Lower leg skin (tissue), 4 donors: ENCODE data around the gene TGFBR3. TPM values are rescaled to one million over a fixed set of nuclear protein-coding genes. Genes with fewer than 3 reads are reported as not detected.
A peak's percentile ranks its signal among the peaks of the same experiment; 100 is the strongest.
"Not testable (repeated sequence)": the region's sequence is repeated elsewhere in the genome, so short reads cannot be mapped to it uniquely, and the experiment has no call there.

Source experiments
- DNase-seq, 2 donors: peaks; one replicate each; pipeline ENCODE4 v3.0.0-alpha.2; 2019; ENCODE audit warnings: low spot score in 2 of 2
- H3K4me3 ChIP-seq: fragments of 200-600 bp; sonication (generic); 2 replicates; pipeline ENCODE4 v1.5.1; 2017; ENCODE audit warnings: mild to moderate bottlenecking, low read depth; ENCODE audit not compliant: poor library complexity, severe bottlenecking
- POLR2A ChIP-seq, 2 donors: fragments of 450-650 bp; IDR thresholded peaks; one replicate each; pipeline ENCODE4 v1.6.1; 2016 to 2017; ENCODE audit warnings: antibody characterized with exemption in 2 of 2, mild to moderate bottlenecking in 1 of 2, moderate library complexity in 1 of 2
- WGBS, 2 donors: methylation state at CpG; one replicate each; pipeline ENCODE4 v1.1.5; 2018; 5-methylcytosine and 5-hydroxymethylcytosine counted together
- intact Hi-C: fragments of 100-400 bp; cut with DNase I; formaldehyde crosslinking; loops from one replicate; pipeline ENCODE4 v1.15.0; 2023; ENCODE audit warnings: low total_unique reads
- total RNA-seq, 4 donors: library from RNA; depleted of rRNA; stranded (reverse); fragments of >200 nt; gene quantifications; one replicate each; pipeline ENCODE4 v1.1.0, GENCODE V29; 2016
- TF ChIP-seq, protein P1 (sequence below), 3 donors: fragments of 450-650 bp; IDR thresholded peaks; one replicate each; pipeline ENCODE4 v1.5.1; 2016; ENCODE audit warnings: antibody characterized with exemption in 3 of 3, mild to moderate bottlenecking in 3 of 3, moderate library complexity in 2 of 3

Gene TGFBR3
- total RNA-seq, 4 donors from 2014 or later = 79.4 to 134 (median 116) TPM

DNA sequence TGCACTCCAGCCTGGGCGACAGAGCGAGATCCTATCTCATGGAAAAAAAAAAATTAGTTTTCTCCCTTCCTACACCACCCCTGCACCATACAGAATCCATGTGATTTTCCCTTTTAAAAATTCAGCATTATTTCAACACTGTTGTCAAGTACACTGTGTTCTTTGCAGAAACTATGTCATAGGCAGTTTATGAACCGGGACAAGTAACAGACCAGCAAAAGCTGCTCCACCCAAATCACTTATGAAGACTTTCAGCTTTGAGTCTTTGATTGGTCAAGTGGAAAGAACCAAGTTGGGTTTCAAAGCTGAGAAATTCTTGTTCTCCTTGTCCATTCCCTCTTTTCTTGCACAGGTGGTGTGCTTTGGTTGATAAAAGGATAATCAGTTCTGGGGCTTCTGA, 212.3 kb downstream of the TGFBR3 start:
- DNase-seq = peak in 1 of 2 donors; percentile 46
- intact Hi-C loops = no loop called here
- 58 to 61% methylated on average over 3 of the region's 3 CpGs for WGBS, 2 donors

DNA sequence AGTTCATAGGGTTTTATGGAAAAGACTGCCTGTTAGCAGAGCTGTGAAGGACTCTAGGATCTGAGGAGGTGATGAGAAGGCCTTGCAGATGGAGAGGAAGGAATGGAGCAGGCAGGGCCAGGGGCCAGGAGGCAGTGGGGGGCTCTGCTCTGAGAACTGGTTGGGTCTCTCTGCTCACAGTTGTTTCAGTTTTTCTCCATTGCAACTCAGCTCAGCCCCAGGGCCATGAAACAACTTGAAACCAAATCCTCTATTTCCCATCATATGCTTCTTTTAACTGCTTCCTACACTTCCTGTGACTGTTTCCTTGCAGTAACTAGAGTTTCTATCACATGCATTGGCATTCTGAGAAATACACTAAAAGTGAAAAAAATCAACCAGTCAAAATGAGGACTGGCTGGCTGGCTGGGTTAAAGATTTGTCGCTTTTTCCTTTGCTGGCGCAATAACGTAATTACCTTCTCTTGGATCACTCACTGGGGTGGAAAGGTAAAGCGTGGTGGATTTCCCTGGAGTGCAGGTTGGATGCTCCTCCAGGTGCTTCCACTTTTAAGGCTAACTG, 213.3 kb downstream of the TGFBR3 start:
- DNase-seq = no peak
- WGBS, 2 donors = 85 to 89% methylated on average over 4 of the region's 4 CpGs
- intact Hi-C loops = no loop called here
- TF ChIP-seq, protein P1, sequence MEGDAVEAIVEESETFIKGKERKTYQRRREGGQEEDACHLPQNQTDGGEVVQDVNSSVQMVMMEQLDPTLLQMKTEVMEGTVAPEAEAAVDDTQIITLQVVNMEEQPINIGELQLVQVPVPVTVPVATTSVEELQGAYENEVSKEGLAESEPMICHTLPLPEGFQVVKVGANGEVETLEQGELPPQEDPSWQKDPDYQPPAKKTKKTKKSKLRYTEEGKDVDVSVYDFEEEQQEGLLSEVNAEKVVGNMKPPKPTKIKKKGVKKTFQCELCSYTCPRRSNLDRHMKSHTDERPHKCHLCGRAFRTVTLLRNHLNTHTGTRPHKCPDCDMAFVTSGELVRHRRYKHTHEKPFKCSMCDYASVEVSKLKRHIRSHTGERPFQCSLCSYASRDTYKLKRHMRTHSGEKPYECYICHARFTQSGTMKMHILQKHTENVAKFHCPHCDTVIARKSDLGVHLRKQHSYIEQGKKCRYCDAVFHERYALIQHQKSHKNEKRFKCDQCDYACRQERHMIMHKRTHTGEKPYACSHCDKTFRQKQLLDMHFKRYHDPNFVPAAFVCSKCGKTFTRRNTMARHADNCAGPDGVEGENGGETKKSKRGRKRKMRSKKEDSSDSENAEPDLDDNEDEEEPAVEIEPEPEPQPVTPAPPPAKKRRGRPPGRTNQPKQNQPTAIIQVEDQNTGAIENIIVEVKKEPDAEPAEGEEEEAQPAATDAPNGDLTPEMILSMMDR (IDR thresholded peaks at IDR 0.05) = no peak
- TF ChIP-seq POLR2A (IDR thresholded peaks at IDR 0.05) = no peak
- no peak overlapping the region for H3K4me3 ChIP-seq

More for the DNA sequence above, 212.3 kb downstream of the TGFBR3 start:
- TF ChIP-seq, protein P1 (IDR thresholded peaks at IDR 0.05) = no peak
- no peak for TF ChIP-seq POLR2A (IDR thresholded peaks at IDR 0.05)
- H3K4me3 ChIP-seq = no peak overlapping the region

DNA sequence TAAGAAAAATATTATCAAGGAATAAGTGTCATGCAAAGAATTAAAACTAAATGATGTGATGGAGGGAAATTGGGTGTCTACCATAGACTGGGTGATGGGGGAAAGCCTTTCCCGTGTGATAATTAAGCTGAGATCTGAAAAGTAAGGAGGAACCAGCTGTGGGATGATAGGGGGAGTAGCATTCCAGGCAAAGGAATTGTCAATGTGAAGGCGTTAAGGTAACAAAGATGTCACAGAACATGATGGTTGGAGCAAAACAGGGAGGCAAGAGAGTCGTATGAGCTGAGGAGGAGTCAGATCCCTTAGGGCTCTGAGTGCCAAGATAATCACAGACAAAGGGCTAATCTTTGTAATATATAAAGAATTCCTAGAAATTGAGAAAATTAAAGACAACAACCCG, 215.2 kb downstream of the TGFBR3 start:
- intact Hi-C loops = no loop called here

DNA sequence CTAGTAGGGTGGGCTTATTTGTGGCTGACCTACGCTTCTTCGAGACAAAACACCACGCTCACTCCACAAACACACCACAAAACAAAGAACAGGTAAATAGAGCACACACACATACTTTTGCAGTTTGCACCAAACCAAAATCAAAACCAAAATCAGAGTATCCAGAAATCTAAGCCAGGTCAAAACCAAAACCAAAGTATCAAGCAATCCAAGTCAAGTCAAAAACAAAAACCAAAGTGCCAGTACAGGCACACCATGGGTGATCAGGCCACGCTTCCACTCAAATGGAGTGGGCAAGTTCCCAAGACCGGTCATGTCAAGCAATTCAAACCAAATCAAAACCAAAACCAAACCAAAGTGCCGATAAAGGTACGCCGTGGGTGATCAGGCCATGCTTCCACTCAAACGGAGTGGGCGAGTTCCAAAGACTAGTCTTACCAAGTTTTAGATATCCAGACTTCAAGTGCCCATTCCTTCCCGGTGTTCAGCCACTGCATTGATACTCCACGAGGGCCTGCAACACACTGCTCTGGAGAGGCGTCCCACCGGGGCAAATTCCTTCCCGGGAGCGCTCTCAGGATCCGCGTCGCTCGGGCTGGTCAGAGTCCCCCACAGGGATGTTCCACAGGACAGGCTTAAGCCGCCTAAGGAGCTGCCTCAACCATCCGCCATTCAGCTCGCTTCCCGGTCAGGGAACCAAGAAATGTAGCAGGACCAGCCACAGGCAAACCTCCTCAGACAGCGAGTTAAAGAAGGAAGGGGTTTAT, 216.2 kb downstream of the TGFBR3 start:
- TF ChIP-seq, protein P1 (IDR thresholded peaks at IDR 0.05) = no peak
- no peak for TF ChIP-seq POLR2A (IDR thresholded peaks at IDR 0.05)
- H3K4me3 ChIP-seq = no peak overlapping the region
- DNase-seq = no peak
- 96 to 98% methylated on average over 25 of the region's 25 CpGs for WGBS, 2 donors
- intact Hi-C loops = no loop called here

More for the DNA sequence above, 215.2 kb downstream of the TGFBR3 start:
- no peak overlapping the region for H3K4me3 ChIP-seq
- no peak for TF ChIP-seq POLR2A (IDR thresholded peaks at IDR 0.05)
- TF ChIP-seq, protein P1 (IDR thresholded peaks at IDR 0.05) = no peak
- 87 to 93% methylated on average over 4 of the region's 4 CpGs for whole genome bisulfite sequencing, 2 donors
- no peak for DNase-seq

DNA sequence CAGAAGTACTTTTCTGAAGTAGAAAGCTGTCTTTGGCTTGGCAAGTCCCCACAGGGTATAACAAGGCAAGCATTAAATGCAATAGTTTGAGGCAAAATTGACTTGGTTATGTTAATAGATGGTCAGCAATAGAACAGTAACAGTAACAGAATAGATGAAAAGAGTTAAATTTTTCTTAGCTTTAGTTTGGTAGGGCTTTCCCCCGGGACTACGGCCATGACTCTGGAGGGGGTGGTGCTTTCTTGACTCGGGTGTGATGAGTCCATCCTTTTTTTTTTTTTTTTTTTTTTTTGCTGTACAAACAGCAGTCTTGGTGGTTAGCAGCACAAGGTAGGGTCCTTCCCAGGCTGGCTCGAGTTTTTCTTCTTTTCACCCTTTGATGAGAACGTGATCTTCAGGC, 219.3 kb downstream of the TGFBR3 start:
- intact Hi-C loops, H3K4me3 ChIP-seq, DNase-seq: not testable (repeated sequence)
- 38 to 58% methylated on average over 5 of the region's 5 CpGs for WGBS, 2 donors

DNA sequence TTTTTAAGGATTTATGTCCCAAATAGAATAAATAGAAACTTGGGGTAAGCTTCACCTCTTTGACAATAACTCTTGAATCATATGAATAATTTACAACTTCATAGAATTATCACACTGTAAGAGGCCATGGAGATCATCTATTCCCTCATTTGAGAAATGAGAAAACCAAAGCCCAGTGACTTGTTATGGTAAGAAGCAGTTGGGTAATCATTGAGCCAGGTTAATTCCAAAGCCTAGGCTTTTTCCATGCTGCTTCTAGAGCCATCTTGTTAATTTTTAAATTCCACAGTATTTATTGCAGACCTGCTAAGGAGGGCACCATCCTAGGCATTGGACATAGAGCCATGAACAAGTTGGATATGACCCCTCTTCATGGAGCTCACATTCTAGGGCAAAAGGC, 224.8 kb downstream of the TGFBR3 start:
- no peak overlapping the region for H3K4me3 ChIP-seq
- TF ChIP-seq, protein P1 (IDR thresholded peaks at IDR 0.05) = no peak
- TF ChIP-seq POLR2A (IDR thresholded peaks at IDR 0.05) = no peak
- intact Hi-C loops = no loop called here
- DNase-seq = no peak
